Mesendoderm (in vitro differentiated cells): ENCODE measurements around the gene HSD11B1.

ENCODE experiments used
- DNase-seq: peaks from one replicate; pipeline ENCODE4 v3.0.0; 2013
- H2AK5ac ChIP-seq: 2 replicates; pipeline ENCODE4 v1.6.1; 2013; ENCODE audit warnings: low read length, inconsistent platforms
- H2BK120ac ChIP-seq: 2 replicates; pipeline ENCODE4 v1.6.1; 2013; ENCODE audit warnings: low read depth, mild to moderate bottlenecking, low read length, moderate library complexity, mixed read lengths
- H2BK15ac ChIP-seq: replicated peaks from 2 replicates; pipeline ENCODE4 v1.6.1; 2013; ENCODE audit warnings: low read depth, mild to moderate bottlenecking, moderate library complexity
- H2BK5ac ChIP-seq: 2 replicates; pipeline ENCODE4 v1.6.1; 2013; ENCODE audit warnings: low read length, inconsistent platforms
- H3K18ac ChIP-seq: 2 replicates; pipeline ENCODE4 v1.6.1; 2013; ENCODE audit warnings: mild to moderate bottlenecking, low read length, mixed read lengths
- H3K23ac ChIP-seq: one replicate; pipeline ENCODE4 v1.6.1; 2013; ENCODE audit warnings: low read length
- H3K27ac ChIP-seq: 2 replicates; pipeline ENCODE4 v1.5.1; 2013; ENCODE audit warnings: low read depth, mild to moderate bottlenecking, inconsistent platforms, low read length, moderate library complexity
- H3K27me3 ChIP-seq: 2 replicates; pipeline ENCODE4 v1.6.1; 2013; ENCODE audit warnings: low read length, control low read depth, mild to moderate bottlenecking, inconsistent platforms; ENCODE audit not compliant: insufficient read depth, poor library complexity
- H3K36me3 ChIP-seq: 2 replicates; pipeline ENCODE4 v1.6.1; 2013; ENCODE audit warnings: low read length, inconsistent platforms; ENCODE audit not compliant: control insufficient read depth, insufficient read depth
- H3K4ac ChIP-seq: one replicate; pipeline ENCODE4 v1.6.1; 2013; ENCODE audit warnings: low read depth, mild to moderate bottlenecking, low read length, moderate library complexity
- H3K4me1 ChIP-seq: 2 replicates; pipeline ENCODE4 v1.6.1; 2013; ENCODE audit warnings: low read depth, low read length, inconsistent platforms; ENCODE audit not compliant: control insufficient read depth
- H3K4me2 ChIP-seq: 2 replicates; pipeline ENCODE4 v1.6.1; 2013; ENCODE audit warnings: low read length
- H3K4me3 ChIP-seq: 2 replicates; pipeline ENCODE4 v1.5.1; 2013; ENCODE audit warnings: mild to moderate bottlenecking, low read length
- H3K56ac ChIP-seq: one replicate; pipeline ENCODE4 v1.6.1; 2013; ENCODE audit warnings: low read length
- H3K79me1 ChIP-seq: 2 replicates; pipeline ENCODE4 v1.6.1; 2013; ENCODE audit warnings: low read length, inconsistent platforms
- H3K79me2 ChIP-seq: 2 replicates; pipeline ENCODE4 v1.6.1; 2013; ENCODE audit warnings: mild to moderate bottlenecking, low read length; ENCODE audit not compliant: control insufficient read depth, insufficient read depth
- H3K9ac ChIP-seq: 2 replicates; pipeline ENCODE4 v1.6.1; 2013; ENCODE audit warnings: low read length, inconsistent platforms
- H4K5ac ChIP-seq: one replicate; pipeline ENCODE4 v1.6.1; 2013; ENCODE audit warnings: low read length
- H4K8ac ChIP-seq: one replicate; pipeline ENCODE4 v1.6.1; 2013; ENCODE audit warnings: low read depth, mild to moderate bottlenecking, control low read depth, low read length, moderate library complexity
- WGBS: extraction: QIAGEN DNeasy Blood & Tissue Kit; methylation state at CpG from one replicate; pipeline ENCODE4 v1.1.7; 2013; ENCODE audit warnings: low lambda C conversion rate, missing lambda C conversion rate; ENCODE audit not compliant: insufficient coverage; ENCODE audit errors: extremely low coverage; 5-methylcytosine and 5-hydroxymethylcytosine counted together

Gene HSD11B1

DNA sequence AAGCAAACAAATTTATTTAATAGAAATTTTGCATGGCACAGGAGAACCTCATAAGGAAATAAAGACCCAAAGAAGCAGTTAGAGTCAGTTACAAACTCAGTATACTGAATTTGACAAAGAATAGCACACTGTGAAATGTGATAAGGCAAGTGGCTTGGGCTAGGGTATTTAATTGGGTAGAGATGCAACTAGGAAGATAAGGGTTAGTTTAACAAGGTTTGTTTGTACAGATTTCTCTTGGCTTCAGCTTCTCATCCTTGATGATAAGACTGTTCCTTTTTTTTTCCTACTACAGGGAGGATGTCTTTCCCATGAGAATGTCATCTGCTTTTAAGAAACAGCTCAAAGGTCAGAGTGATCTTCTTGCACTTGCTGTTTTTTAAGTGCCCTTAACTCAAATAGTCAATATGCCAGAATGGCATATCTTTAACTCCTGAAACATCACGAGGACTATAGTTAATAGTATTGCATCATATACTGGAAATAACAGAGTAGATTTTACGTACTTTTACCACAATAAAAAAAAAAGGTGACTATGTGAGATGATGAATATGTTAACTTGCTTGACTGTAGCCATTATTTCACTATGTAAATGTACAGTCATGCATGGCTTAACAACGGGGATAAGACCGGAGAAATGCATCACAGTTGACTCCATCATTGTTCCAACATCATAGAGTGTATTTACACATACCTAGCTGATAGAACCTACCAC, 42.0 kb downstream of the HSD11B1 start:
- H3K9ac ChIP-seq, result no peak overlapping the region
- H3K27me3 ChIP-seq, result no peaks in the 10 kb centered on the region
- no peaks in the 10 kb centered on the region for H3K36me3 ChIP-seq
- no CpG with 5 or more reads among the region's 4 CpGs for WGBS
- no peak overlapping the region for H3K27ac ChIP-seq
- no peak overlapping the region for H3K23ac ChIP-seq
- no peak overlapping the region for H4K5ac ChIP-seq
- DNase-seq, result no peak
- H2AK5ac ChIP-seq, result no peak overlapping the region
- no peak overlapping the region for H3K4me2 ChIP-seq
- H3K18ac ChIP-seq, result no peak overlapping the region
- no peaks in the 10 kb centered on the region for H3K79me1 ChIP-seq
- no peak overlapping the region for H2BK15ac ChIP-seq
- no peak overlapping the region for H3K56ac ChIP-seq
- no peak overlapping the region for H2BK5ac ChIP-seq
- no peak overlapping the region for H4K8ac ChIP-seq
- no peak overlapping the region for H3K4ac ChIP-seq
- H3K4me1 ChIP-seq, result no peaks in the 10 kb centered on the region
- no peak overlapping the region for H3K4me3 ChIP-seq
- H2BK120ac ChIP-seq, result no peak overlapping the region
- no peaks in the 10 kb centered on the region for H3K79me2 ChIP-seq

DNA sequence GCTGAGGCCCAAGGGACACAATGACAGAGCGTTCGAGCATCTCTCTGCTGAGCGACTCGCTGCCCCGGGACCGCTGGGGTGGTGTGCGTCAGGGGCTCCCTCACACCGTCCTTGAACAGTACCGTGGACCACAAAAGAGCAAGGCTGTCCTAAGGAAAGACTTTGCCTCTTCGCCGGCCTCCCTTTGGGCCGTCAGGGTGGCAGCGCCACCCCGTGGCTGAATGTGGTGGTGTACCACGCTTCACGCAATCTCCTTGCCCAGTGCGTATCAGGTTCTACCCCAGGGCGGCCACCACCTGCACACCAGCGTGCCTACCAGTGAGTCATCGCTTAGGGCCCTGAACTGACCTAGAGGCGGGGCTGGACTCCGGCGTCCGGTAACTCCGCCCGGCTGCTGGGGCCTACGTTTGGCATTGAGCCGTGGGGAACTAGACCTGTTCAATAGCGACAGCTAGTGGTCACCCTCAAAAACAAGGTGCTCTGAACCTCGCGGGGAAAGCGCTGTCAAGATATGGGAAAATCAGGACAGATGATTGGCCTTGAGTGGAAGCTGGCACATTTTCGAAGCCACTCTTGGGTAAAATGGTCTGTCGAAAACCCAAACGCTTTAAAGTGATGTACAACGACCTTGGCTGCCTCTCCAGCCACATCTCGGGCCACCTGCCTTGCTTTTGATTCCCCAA, 43.1 kb downstream of the HSD11B1 start:
- H3K79me1 ChIP-seq, result no peaks in the 10 kb centered on the region
- no peak overlapping the region for H3K4me3 ChIP-seq

DNA sequence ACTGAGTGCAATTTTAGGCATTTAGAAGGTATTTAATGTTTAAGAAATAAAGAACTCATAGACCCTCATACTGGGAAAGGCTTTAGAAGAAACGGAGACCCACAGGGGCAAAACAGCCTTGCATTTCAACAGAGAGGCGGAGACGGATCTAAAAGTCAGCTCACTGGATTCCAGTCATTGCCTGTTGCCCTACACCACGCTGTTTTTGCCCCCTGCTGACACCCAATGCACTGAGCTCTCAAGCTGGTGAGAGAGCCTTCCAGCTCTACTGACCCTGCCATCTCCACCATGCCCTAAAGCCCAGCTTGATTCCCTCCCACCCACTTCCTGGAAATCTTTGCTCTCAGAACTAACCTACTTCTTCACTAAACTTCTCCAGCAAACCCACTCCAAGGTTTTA, 44.0 kb downstream of the HSD11B1 start:
- H3K4me1 ChIP-seq, result no peaks in the 10 kb centered on the region
- H3K18ac ChIP-seq, result no peak overlapping the region
- no peak overlapping the region for H3K23ac ChIP-seq
- no peak overlapping the region for H2BK120ac ChIP-seq
- no peak overlapping the region for H4K5ac ChIP-seq
- H3K9ac ChIP-seq, result no peak overlapping the region
- no peak overlapping the region for H2BK15ac ChIP-seq
- H3K36me3 ChIP-seq, result no peaks in the 10 kb centered on the region
- no peak overlapping the region for H2BK5ac ChIP-seq
- no peak overlapping the region for H3K56ac ChIP-seq
- no peaks in the 10 kb centered on the region for H3K27me3 ChIP-seq
- H3K4me2 ChIP-seq, result no peak overlapping the region
- no peaks in the 10 kb centered on the region for H3K79me2 ChIP-seq
- no peak overlapping the region for H3K4me3 ChIP-seq
- no peaks in the 10 kb centered on the region for H3K79me1 ChIP-seq
- no peak overlapping the region for H2AK5ac ChIP-seq
- no peak overlapping the region for H3K27ac ChIP-seq
- peak; percentile 21 for DNase-seq
- no peak overlapping the region for H4K8ac ChIP-seq
- H3K4ac ChIP-seq, result no peak overlapping the region
- WGBS, result no CpG with 5 or more reads among the region's 4 CpGs

More for the DNA sequence above, 43.1 kb downstream of the HSD11B1 start:
- no CpG with 5 or more reads among the region's 37 CpGs for WGBS
- no peak overlapping the region for H3K4ac ChIP-seq
- no peak overlapping the region for H2AK5ac ChIP-seq
- H3K18ac ChIP-seq, result no peak overlapping the region
- no peak overlapping the region for H2BK15ac ChIP-seq
- no peaks in the 10 kb centered on the region for H3K36me3 ChIP-seq
- H3K4me1 ChIP-seq, result no peaks in the 10 kb centered on the region
- H4K8ac ChIP-seq, result no peak overlapping the region
- peak overlapping the region; percentile 78 for H3K56ac ChIP-seq
- peak overlapping the region; percentile 39 for H3K9ac ChIP-seq
- peak; percentile 98 for DNase-seq
- no peak overlapping the region for H2BK120ac ChIP-seq
- no peak overlapping the region for H2BK5ac ChIP-seq
- no peak overlapping the region for H4K5ac ChIP-seq
- no peaks in the 10 kb centered on the region for H3K79me2 ChIP-seq
- H3K27ac ChIP-seq, result no peak overlapping the region
- no peak overlapping the region for H3K23ac ChIP-seq
- H3K4me2 ChIP-seq, result peak overlapping the region; percentile 31
- H3K27me3 ChIP-seq, result no peaks in the 10 kb centered on the region

DNA sequence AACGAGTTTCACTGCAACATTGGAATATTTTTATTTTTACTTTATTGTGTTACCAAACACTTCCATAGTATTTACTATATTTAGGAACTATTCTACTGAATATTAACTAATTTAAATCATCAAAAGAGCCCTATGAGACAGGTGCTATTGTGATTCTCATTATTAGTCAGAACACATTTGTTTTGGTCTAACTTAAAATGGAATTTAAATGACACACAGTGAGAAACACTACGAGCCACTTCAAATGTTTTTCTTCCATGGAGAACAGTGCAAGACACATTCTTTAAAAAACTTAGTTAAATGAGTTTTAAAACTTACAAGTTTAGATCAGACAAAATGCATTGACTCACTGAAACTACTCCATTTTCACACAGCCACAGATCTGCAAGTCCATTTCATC, 44.6 kb downstream of the HSD11B1 start:
- Histone ChIP-seq H3K4me3 (no peak overlapping the region), H2BK5ac (no peak overlapping the region), H3K79me2 (no peaks in the 10 kb centered on the region), H3K4ac (no peak overlapping the region), H4K8ac (no peak overlapping the region), H2AK5ac (no peak overlapping the region), H2BK15ac (no peak overlapping the region), H3K18ac (no peak overlapping the region), H4K5ac (no peak overlapping the region), H3K4me2 (no peak overlapping the region), H3K79me1 (no peaks in the 10 kb centered on the region), H3K56ac (no peak overlapping the region), H2BK120ac (no peak overlapping the region), H3K4me1 (no peaks in the 10 kb centered on the region), H3K23ac (no peak overlapping the region), H3K27ac (no peak overlapping the region), H3K27me3 (no peaks in the 10 kb centered on the region), H3K9ac (no peak overlapping the region), H3K36me3 (no peaks in the 10 kb centered on the region)
- WGBS, result 92% methylated on average over 1 of the region's 2 CpGs
- DNase-seq, result no peak

DNA sequence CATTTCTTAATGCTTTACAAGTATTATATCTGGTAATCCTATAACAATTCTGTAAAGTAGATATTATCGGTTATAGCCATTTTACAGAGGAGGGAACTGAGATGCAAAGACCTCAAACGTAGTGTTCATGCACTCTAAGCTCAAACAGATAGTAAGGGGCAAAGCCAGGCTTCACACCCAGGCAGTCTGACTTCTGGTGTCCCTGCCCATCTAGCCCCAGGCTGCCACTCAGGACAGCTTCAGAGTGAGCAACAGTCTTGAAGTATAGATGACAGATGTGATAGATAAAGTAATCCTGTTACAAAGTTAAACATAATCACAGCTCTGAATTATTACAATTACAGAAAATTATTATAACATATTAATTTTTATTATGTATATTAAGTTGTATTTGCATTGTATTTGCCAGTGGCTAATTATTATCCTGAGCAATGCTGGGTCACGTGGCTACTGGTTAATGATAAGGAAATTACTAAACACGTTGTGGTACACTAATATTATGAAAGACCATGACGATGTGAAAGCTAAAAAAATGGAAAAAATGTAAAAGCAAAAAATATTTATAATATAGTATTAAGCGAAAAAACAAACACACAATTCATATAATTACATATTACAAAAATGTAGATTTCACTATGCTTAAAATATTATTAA, 45.2 kb downstream of the HSD11B1 start:
- Histone ChIP-seq H3K18ac (no peak overlapping the region), H3K9ac (no peak overlapping the region), H3K79me1 (no peaks in the 10 kb centered on the region), H3K23ac (no peak overlapping the region), H3K4me3 (no peak overlapping the region), H3K4ac (no peak overlapping the region), H4K5ac (no peak overlapping the region), H2AK5ac (no peak overlapping the region), H3K27ac (no peak overlapping the region), H3K4me2 (no peak overlapping the region), H3K27me3 (no peaks in the 10 kb centered on the region), H4K8ac (no peak overlapping the region), H2BK120ac (no peak overlapping the region), H3K4me1 (no peaks in the 10 kb centered on the region), H2BK5ac (no peak overlapping the region), H3K79me2 (no peaks in the 10 kb centered on the region), H3K36me3 (no peaks in the 10 kb centered on the region), H3K56ac (no peak overlapping the region), H2BK15ac (no peak overlapping the region)
- WGBS, result 100% methylated on average over 1 of the region's 6 CpGs
- DNase-seq, result no peak
